ENCODE data around the gene CEP152. TPM values are rescaled to one million over a fixed set of nuclear protein-coding genes. Genes with fewer than 3 reads are reported as not detected.

CEP152 gene
- total and polyA plus RNA-seq, 2 donors from 2014 or later: 1.4 to 4.5 TPM

DNA sequence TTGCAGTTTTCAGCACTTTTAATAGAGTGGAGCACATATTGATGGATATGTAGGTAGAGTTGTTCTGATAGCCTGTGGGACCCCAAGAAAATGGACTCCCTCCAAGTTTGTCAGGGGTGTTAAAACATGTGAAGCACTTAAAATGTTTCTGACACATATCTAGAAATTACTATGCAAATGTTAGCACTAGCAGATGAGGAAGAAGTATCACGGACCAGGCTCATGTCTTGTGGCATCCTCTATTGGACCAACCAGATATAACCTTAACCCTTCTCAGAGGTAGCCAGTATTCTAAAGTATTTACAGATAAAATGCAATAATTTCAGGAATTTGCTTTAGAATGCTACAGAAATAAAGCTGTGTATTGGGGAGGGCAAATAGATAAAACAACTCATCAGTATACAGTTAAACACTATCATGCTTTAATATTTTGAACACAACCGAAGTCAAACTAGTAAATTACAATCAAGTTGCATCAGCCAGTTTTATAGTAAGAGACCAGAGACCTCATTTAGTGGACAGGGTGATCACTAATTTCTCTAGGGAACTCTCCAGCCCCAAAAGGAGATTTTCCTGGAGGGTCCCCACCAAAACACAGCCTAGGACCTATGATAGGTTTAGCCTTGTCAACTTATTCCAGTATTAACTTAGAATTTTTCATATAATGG lies 108.2 kb downstream of the CEP152 start:
- H3K9ac ChIP-seq (ENCODE audit: low read length in 3 of 3): no peak overlapping the region
- TF ChIP-seq, protein P1, sequence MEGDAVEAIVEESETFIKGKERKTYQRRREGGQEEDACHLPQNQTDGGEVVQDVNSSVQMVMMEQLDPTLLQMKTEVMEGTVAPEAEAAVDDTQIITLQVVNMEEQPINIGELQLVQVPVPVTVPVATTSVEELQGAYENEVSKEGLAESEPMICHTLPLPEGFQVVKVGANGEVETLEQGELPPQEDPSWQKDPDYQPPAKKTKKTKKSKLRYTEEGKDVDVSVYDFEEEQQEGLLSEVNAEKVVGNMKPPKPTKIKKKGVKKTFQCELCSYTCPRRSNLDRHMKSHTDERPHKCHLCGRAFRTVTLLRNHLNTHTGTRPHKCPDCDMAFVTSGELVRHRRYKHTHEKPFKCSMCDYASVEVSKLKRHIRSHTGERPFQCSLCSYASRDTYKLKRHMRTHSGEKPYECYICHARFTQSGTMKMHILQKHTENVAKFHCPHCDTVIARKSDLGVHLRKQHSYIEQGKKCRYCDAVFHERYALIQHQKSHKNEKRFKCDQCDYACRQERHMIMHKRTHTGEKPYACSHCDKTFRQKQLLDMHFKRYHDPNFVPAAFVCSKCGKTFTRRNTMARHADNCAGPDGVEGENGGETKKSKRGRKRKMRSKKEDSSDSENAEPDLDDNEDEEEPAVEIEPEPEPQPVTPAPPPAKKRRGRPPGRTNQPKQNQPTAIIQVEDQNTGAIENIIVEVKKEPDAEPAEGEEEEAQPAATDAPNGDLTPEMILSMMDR (IDR thresholded peaks at IDR 0.05; ENCODE audit: borderline replicate concordance, extremely low read depth, insufficient read depth): no peak
- no peak overlapping the region for H3K4me3 ChIP-seq (ENCODE audit: low read length in 3 of 3)
- DNase-seq (no peak), FAIRE-seq (no peak)
- no peaks in the 10 kb centered on the region for H3K4me1 ChIP-seq (ENCODE audit: control insufficient read depth in 2 of 3, insufficient read depth in 2 of 3, low read depth in 1 of 3, low read length in 3 of 3)
- no peaks in the 10 kb centered on the region for H3K9me3 ChIP-seq (ENCODE audit: control insufficient read depth in 2 of 3, insufficient read depth in 1 of 3, low read length in 3 of 3)
- no peaks in the 10 kb centered on the region for H3K27me3 ChIP-seq (ENCODE audit: control insufficient read depth, insufficient read depth, low read length)
- no peaks in the 10 kb centered on the region for H3K36me3 ChIP-seq (ENCODE audit: control insufficient read depth in 2 of 3, insufficient read depth in 3 of 3, low read length in 3 of 3)
- intact Hi-C loops (cut with DNase I): no loop called here
- no peak overlapping the region for H3K27ac ChIP-seq (ENCODE audit: low read depth in 2 of 2, low read length in 2 of 2)

DNA sequence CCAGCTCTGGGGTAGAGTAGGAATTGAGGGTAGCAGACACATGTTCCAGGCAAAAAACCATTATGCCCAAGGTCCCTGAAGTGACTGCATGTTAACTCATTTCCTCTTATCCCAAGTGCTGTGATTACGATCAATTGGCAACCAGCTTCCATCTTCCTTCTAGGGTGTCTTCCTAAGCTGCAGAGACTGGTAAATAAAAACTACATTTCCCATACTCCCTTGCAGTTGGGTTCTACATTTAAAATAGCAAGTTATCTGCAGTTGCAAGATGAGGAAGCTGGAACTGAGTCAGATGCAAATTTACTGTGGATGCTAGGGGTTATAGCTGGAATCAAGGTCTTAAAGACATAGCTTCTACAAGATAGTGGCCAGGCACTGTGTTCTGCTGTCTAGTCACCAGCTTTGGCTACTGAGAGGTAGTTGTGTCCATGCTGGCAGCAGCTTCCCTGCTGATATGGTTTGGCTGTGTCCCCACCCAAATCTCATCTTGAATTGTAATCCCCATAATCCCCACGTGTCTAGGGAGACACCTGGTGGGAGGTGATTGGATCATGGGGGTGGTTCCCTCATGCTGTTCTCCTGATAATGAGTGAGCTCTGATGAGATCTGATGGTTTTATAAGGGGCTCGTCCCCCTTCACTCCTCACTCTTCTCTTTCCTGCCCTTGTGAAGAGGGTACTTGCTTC lies 114.1 kb downstream of the CEP152 start:
- H3K27me3 ChIP-seq (ENCODE audit: control insufficient read depth, insufficient read depth, low read length): no peaks in the 10 kb centered on the region
- TF ChIP-seq, protein P1 (IDR thresholded peaks at IDR 0.05; ENCODE audit: borderline replicate concordance, extremely low read depth, insufficient read depth): no peak
- no peak overlapping the region for H3K27ac ChIP-seq (ENCODE audit: low read depth in 2 of 2, low read length in 2 of 2)
- H3K4me1 ChIP-seq (ENCODE audit: control insufficient read depth in 2 of 3, insufficient read depth in 2 of 3, low read depth in 1 of 3, low read length in 3 of 3): no peaks in the 10 kb centered on the region
- H3K36me3 ChIP-seq (ENCODE audit: control insufficient read depth in 2 of 3, insufficient read depth in 3 of 3, low read length in 3 of 3): no peaks in the 10 kb centered on the region
- no peaks in the 10 kb centered on the region for H3K9me3 ChIP-seq (ENCODE audit: control insufficient read depth in 2 of 3, insufficient read depth in 1 of 3, low read length in 3 of 3)
- intact Hi-C loops (cut with DNase I): no loop called here
- FAIRE-seq (no peak), DNase-seq (no peak)
- H3K4me3 ChIP-seq (ENCODE audit: low read length in 3 of 3): no peak overlapping the region
- no peak overlapping the region for H3K9ac ChIP-seq (ENCODE audit: low read length in 3 of 3)

DNA sequence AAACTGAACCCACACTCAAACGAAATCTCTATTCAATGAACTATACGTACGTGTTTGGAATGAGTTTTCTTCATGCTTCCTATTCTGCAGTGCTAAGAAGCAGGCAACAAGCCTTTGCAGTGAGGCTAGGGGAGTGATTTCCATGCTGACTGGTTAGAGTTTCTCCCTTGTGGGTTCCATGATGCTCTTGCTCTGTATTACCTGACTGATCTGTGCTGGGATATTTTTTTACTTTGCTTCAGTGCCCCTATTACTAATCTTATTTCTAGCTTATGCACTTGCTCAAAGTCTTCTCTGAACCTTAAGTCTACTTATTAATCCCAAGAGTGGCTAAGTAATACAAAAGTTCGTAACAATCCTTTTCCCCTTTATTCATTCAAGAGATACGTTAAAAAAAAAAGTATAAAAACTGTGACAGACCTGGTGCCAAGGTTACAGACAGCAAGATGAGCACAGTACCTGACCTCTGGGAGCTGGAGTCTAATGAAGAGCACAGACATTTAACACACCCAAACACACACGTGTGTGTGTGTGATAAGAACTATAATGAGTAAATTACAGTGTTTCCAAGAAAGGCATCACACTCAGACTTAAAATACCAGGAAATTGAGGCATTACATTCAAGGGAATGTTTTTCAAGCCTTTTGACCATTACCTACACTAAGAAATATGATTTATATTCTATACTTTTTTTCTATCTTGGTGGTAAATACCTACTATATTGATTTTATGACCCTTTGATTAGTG lies 114.9 kb downstream of the CEP152 start:
- H3K36me3 ChIP-seq (ENCODE audit: control insufficient read depth in 2 of 3, insufficient read depth in 3 of 3, low read length in 3 of 3): no peaks in the 10 kb centered on the region
- TF ChIP-seq, protein P1 (IDR thresholded peaks at IDR 0.05; ENCODE audit: borderline replicate concordance, extremely low read depth, insufficient read depth): no peak
- H3K9me3 ChIP-seq (ENCODE audit: control insufficient read depth in 2 of 3, insufficient read depth in 1 of 3, low read length in 3 of 3): no peaks in the 10 kb centered on the region
- H3K27me3 ChIP-seq (ENCODE audit: control insufficient read depth, insufficient read depth, low read length): no peaks in the 10 kb centered on the region
- no peak overlapping the region for H3K9ac ChIP-seq (ENCODE audit: low read length in 3 of 3)
- DNase-seq: no peak
- intact Hi-C loops (cut with DNase I): no loop called here
- no peak for FAIRE-seq
- no peaks in the 10 kb centered on the region for H3K4me1 ChIP-seq (ENCODE audit: control insufficient read depth in 2 of 3, insufficient read depth in 2 of 3, low read depth in 1 of 3, low read length in 3 of 3)
- no peak overlapping the region for H3K27ac ChIP-seq (ENCODE audit: low read depth in 2 of 2, low read length in 2 of 2)
- H3K4me3 ChIP-seq (ENCODE audit: low read length in 3 of 3): no peak overlapping the region

Data from kidney (tissue), 14 donors.